ENCODE data around the gene CIC.

GRCh38 chr19:42292963-42293362 is 23.9 kb downstream of the CIC start:
- TF ChIP-seq CTCF (IDR thresholded peaks at IDR 0.05): no peak
- TF ChIP-seq POLR2A (IDR thresholded peaks at IDR 0.05): no peak

Data from body of pancreas (tissue), 4 donors.